HEK293 (cell line): ENCODE results near the gene KLK1.
"Not testable (repeated sequence)": the region's sequence is repeated elsewhere in the genome, so short reads cannot be mapped to it uniquely, and the experiment has no call there.

ENCODE experiments used
- CTCF ChIA-PET: fragments of 350-600 bp; formaldehyde crosslinking; extraction: SDS; loops from one replicate; lab custom pipeline; 2021; ENCODE audit warnings: antibody characterized with exemption; lab: Yijun Ruan, JAX
- POLR2A ChIA-PET: fragments of 300-600 bp; formaldehyde crosslinking; extraction: SDS; loops from one replicate; lab custom pipeline; 2020; ENCODE audit warnings: antibody characterized with exemption, inconsistent platforms; lab: Yijun Ruan, JAX
- H3K27ac ChIP-seq: fragments of 200-500 bp; sonication (Bioruptor generic); 2 replicates; pipeline ENCODE4 v1.5.1; 2014; ENCODE audit warnings: low read depth, low read length, control low read depth, inconsistent platforms; ENCODE audit errors: extremely low read depth
- H3K36me3 ChIP-seq, 2 experiments: fragments of 200-500 bp in 1 of 2; sonication (Bioruptor generic) in 1 of 2; 1 replicate in 1 of 2; 2 replicates in 1 of 2; pipeline ENCODE4 v1.5.1; 2014 to 2017; ENCODE audit warnings: inconsistent platforms in 2 of 2, low read length in 2 of 2; ENCODE audit not compliant: control insufficient read depth in 2 of 2, insufficient read depth in 1 of 2
- H3K4me1 ChIP-seq: fragments of 200-500 bp; sonication (Bioruptor generic); 2 replicates; pipeline ENCODE4 v1.5.1; 2014; ENCODE audit warnings: mild to moderate bottlenecking, low read length, inconsistent platforms; ENCODE audit not compliant: control insufficient read depth, insufficient read depth
- H3K4me3 ChIP-seq: 2 replicates; pipeline ENCODE4 v1.5.1; 2011; ENCODE audit warnings: low read depth, mild to moderate bottlenecking, control low read depth, low read length, moderate library complexity
- H3K9me3 ChIP-seq: fragments of 200-500 bp; sonication (Bioruptor generic); 2 replicates; pipeline ENCODE4 v1.5.1; 2014; ENCODE audit warnings: low read depth, low read length, inconsistent platforms; ENCODE audit not compliant: control insufficient read depth, insufficient read depth
- EGR2 ChIP-seq: fragments of 450-650 bp; formaldehyde crosslinking; IDR thresholded peaks from 2 replicates; pipeline ENCODE4 v1.5.1; 2016; ENCODE audit warnings: low read depth, missing biosample characterization, missing genetic modification characterization
- KLF7 ChIP-seq: fragments of 450-650 bp; formaldehyde crosslinking; IDR thresholded peaks from 2 replicates; pipeline ENCODE4 v1.5.1; 2016; ENCODE audit warnings: missing biosample characterization, missing genetic modification characterization, borderline replicate concordance
- RBAK ChIP-seq: fragments of 450-650 bp; formaldehyde crosslinking; IDR thresholded peaks from 2 replicates; pipeline ENCODE4 v1.5.1; 2016; ENCODE audit warnings: missing biosample characterization, missing genetic modification characterization
- ZBTB48 ChIP-seq: fragments of 450-650 bp; formaldehyde crosslinking; IDR thresholded peaks from 2 replicates; pipeline ENCODE4 v1.5.1; 2016; ENCODE audit warnings: missing biosample characterization, missing genetic modification characterization
- ZFHX2 ChIP-seq: fragments of 450-650 bp; formaldehyde crosslinking; conservative IDR thresholded peaks from 2 replicates; pipeline ENCODE4 v1.5.1; 2016; ENCODE audit warnings: missing biosample characterization, missing genetic modification characterization
- ZFP41 ChIP-seq: fragments of 450-650 bp; formaldehyde crosslinking; IDR thresholded peaks from 2 replicates; pipeline ENCODE4 v1.5.1; 2016; ENCODE audit warnings: missing biosample characterization, missing genetic modification characterization, borderline replicate concordance
- ZNF133 ChIP-seq: fragments of 450-650 bp; formaldehyde crosslinking; IDR thresholded peaks from 2 replicates; pipeline ENCODE4 v1.5.1; 2016; ENCODE audit warnings: missing biosample characterization, missing genetic modification characterization
- ZNF157 ChIP-seq: fragments of 450-650 bp; formaldehyde crosslinking; IDR thresholded peaks from 2 replicates; pipeline ENCODE4 v1.5.1; 2016; ENCODE audit warnings: missing biosample characterization, missing genetic modification characterization
- ZNF335 ChIP-seq: fragments of 450-650 bp; formaldehyde crosslinking; conservative IDR thresholded peaks from 2 replicates; pipeline ENCODE4 v1.5.1; 2016; ENCODE audit warnings: missing biosample characterization, missing genetic modification characterization
- ZNF391 ChIP-seq: fragments of 450-650 bp; formaldehyde crosslinking; IDR thresholded peaks from 2 replicates; pipeline ENCODE4 v1.5.1; 2016; ENCODE audit warnings: low read depth, missing biosample characterization, missing genetic modification characterization, borderline replicate concordance
- ZNF394 ChIP-seq: fragments of 450-650 bp; formaldehyde crosslinking; IDR thresholded peaks from 2 replicates; pipeline ENCODE4 v1.5.1; 2016; ENCODE audit warnings: missing biosample characterization, missing genetic modification characterization, mild to moderate bottlenecking, moderate library complexity, borderline replicate concordance
- ZNF664 ChIP-seq: fragments of 450-650 bp; formaldehyde crosslinking; IDR thresholded peaks from 2 replicates; pipeline ENCODE4 v1.5.1; 2016; ENCODE audit warnings: missing biosample characterization, missing genetic modification characterization
- TF ChIP-seq, protein P1 (sequence below): fragments of 450-650 bp; formaldehyde crosslinking; IDR thresholded peaks from 2 replicates; pipeline ENCODE4 v1.5.1; 2017; ENCODE audit warnings: missing biosample characterization, missing genetic modification characterization
- TF ChIP-seq, protein P2 (sequence below): fragments of 450-650 bp; formaldehyde crosslinking; IDR thresholded peaks from 2 replicates; pipeline ENCODE4 v1.5.1; 2016; ENCODE audit warnings: missing biosample characterization, missing genetic modification characterization, borderline replicate concordance

Gene KLK1

DNA sequence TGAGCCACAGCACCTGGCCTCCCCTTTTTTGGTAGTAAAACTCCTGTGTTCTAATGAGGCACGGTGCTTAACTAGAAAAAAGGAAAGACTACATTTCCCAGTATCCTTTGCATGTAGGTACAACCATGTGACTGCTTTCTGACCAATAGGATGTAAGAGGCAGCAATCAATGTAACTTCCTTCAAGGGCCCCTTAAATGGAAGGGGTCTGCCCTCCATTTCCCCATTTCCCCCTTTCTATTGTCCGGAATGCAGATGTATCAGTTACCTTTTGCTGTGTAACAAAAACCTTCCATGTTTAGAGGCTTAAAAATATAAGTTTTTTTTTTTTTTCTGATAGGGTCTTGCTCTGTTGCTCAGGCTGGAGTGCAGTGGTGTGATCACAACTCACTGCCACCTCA lies 51.1 kb downstream of the KLK1 start:
- POLR2A ChIA-PET, result interaction anchor here (1.2 kb wide), 1 partner anchor 12 kb away, joined by 4 read pairs; no protein-coding TSS in a partner anchor
- Histone ChIP-seq H3K9me3 (no peaks in the 10 kb centered on the region), H3K4me1 (no peaks in the 10 kb centered on the region), H3K36me3 (no peaks in the 10 kb centered on the region), H3K27ac (no peak overlapping the region), H3K4me3 (no peak overlapping the region)
- TF ChIP-seq RBAK (tag by site-specific recombination), result peak; percentile 95
- no peak for TF ChIP-seq EGR2 (tag by site-specific recombination)
- TF ChIP-seq ZFHX2 (tag by site-specific recombination), result no peak
- peak; percentile 43; the same call in 1 of the 2 replicates for TF ChIP-seq ZNF335 (tag by site-specific recombination)
- TF ChIP-seq ZNF664 (tag by site-specific recombination), result no peak
- no peak for TF ChIP-seq ZBTB48
- CTCF ChIA-PET, result interaction anchor here (1.0 to 2.8 kb wide), 2 partner anchors 12 to 67 kb away, joined by 4 to 12 read pairs; no protein-coding TSS in a partner anchor

DNA sequence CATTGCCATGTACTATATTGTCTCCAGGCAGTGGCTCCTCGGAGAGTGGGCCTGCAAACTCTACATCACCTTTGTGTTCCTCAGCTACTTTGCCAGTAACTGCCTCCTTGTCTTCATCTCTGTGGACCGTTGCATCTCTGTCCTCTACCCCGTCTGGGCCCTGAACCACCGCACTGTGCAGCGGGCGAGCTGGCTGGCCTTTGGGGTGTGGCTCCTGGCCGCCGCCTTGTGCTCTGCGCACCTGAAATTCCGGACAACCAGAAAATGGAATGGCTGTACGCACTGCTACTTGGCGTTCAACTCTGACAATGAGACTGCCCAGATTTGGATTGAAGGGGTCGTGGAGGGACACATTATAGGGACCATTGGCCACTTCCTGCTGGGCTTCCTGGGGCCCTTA lies 52.7 kb downstream of the KLK1 start:
- no peaks in the 10 kb centered on the region for H3K9me3 ChIP-seq
- TF ChIP-seq ZNF391 (no peak), ZNF157 (tag by site-specific recombination) (no peak), KLF7 (tag by site-specific recombination) (no peak), ZFP41 (tag by site-specific recombination) (no peak), ZNF133 (tag by site-specific recombination) (no peak)
- TF ChIP-seq, protein P1, sequence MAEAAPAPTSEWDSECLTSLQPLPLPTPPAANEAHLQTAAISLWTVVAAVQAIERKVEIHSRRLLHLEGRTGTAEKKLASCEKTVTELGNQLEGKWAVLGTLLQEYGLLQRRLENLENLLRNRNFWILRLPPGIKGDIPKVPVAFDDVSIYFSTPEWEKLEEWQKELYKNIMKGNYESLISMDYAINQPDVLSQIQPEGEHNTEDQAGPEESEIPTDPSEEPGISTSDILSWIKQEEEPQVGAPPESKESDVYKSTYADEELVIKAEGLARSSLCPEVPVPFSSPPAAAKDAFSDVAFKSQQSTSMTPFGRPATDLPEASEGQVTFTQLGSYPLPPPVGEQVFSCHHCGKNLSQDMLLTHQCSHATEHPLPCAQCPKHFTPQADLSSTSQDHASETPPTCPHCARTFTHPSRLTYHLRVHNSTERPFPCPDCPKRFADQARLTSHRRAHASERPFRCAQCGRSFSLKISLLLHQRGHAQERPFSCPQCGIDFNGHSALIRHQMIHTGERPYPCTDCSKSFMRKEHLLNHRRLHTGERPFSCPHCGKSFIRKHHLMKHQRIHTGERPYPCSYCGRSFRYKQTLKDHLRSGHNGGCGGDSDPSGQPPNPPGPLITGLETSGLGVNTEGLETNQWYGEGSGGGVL, result no peak
- TF ChIP-seq, protein P2, sequence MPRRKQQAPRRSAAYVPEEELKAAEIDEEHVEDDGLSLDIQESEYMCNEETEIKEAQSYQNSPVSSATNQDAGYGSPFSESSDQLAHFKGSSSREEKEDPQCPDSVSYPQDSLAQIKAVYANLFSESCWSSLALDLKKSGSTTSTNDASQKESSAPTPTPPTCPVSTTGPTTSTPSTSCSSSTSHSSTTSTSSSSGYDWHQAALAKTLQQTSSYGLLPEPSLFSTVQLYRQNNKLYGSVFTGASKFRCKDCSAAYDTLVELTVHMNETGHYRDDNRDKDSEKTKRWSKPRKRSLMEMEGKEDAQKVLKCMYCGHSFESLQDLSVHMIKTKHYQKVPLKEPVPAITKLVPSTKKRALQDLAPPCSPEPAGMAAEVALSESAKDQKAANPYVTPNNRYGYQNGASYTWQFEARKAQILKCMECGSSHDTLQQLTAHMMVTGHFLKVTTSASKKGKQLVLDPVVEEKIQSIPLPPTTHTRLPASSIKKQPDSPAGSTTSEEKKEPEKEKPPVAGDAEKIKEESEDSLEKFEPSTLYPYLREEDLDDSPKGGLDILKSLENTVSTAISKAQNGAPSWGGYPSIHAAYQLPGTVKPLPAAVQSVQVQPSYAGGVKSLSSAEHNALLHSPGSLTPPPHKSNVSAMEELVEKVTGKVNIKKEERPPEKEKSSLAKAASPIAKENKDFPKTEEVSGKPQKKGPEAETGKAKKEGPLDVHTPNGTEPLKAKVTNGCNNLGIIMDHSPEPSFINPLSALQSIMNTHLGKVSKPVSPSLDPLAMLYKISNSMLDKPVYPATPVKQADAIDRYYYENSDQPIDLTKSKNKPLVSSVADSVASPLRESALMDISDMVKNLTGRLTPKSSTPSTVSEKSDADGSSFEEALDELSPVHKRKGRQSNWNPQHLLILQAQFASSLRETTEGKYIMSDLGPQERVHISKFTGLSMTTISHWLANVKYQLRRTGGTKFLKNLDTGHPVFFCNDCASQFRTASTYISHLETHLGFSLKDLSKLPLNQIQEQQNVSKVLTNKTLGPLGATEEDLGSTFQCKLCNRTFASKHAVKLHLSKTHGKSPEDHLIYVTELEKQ (tag by site-specific recombination), result no peak

DNA sequence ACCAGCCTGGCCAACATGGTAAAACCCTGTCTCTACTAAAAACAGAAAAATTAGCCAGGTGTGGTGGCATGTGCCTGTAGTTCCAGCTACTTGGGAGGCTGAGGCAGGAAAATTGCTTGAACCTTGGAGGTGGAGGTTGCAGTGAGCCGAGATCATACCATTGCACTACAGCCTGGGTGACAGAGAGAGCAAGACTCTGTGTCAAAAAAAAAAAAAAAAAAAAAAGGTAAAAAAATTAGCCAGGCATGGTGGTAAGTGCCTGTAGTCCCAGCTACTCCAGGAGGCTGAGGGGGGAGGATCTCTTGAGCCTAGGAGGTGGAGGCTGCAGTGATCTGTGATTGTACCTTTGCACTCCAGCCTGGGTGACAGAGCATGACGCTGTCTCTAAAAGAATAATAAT lies 53.4 kb downstream of the KLK1 start, which contains the start of gene GPR32:
TSS of gene GPR32 (plus strand) at position 301 of the 400 bp plus-strand sequence. CDS start 137 bp downstream, outside the sequence.
- TF ChIP-seq ZNF394 (tag by site-specific recombination), result peak; percentile 22; the same call in 1 of the 2 replicates
- H3K4me3 ChIP-seq, POLR2A ChIA-PET, H3K27ac ChIP-seq, H3K4me1 ChIP-seq, H3K9me3 ChIP-seq, H3K36me3 ChIP-seq: not testable (repeated sequence)
- CTCF ChIA-PET, result interaction anchor here (0.6 kb wide), 1 partner anchor 213 kb away, joined by 3 read pairs; no protein-coding TSS in a partner anchor

More for the DNA sequence above, 52.7 kb downstream of the KLK1 start:
- Histone ChIP-seq H3K4me3 (no peak overlapping the region), H3K27ac (no peak overlapping the region), H3K4me1 (no peaks in the 10 kb centered on the region), H3K36me3 (no peaks in the 10 kb centered on the region)
- POLR2A ChIA-PET, result no interaction called here
- CTCF ChIA-PET, result no interaction called here
